AG09309 (cell line): ENCODE results near the gene PLEKHH1.

Experiments
- DNase-seq: peaks from one replicate; pipeline ENCODE4 v3.0.0-alpha.2; 2010; ENCODE audit warnings: low read depth
- H3K4me3 ChIP-seq: 2 replicates; pipeline ENCODE4 v1.5.1; 2011; ENCODE audit warnings: mild to moderate bottlenecking, low read depth, low read length, moderate library complexity; ENCODE audit not compliant: control insufficient read depth
- CTCF ChIP-seq: IDR thresholded peaks from 2 replicates; pipeline ENCODE4 v1.5.1; 2011; ENCODE audit warnings: mild to moderate bottlenecking, low read depth, low read length, inconsistent platforms; ENCODE audit not compliant: insufficient read depth, control insufficient read depth; ENCODE audit errors: missing control alignments

PLEKHH1 gene

GRCh38 chr14:67510121-67510520, 23.0 kb upstream of the PLEKHH1 start:
- no peak for DNase-seq
- no peak for TF ChIP-seq CTCF
- H3K4me3 ChIP-seq = no peak overlapping the region

- TF ChIP-seq CTCF = no peak
- no peak overlapping the region for H3K4me3 ChIP-seq
- no peak for DNase-seq
Observed at GRCh38 chr14:67510836-67511235, 22.3 kb upstream of the PLEKHH1 start.

- no peak for DNase-seq
- TF ChIP-seq CTCF = no peak
Observed at GRCh38 chr14:67512463-67513310, 20.4 kb upstream of the PLEKHH1 start.

GRCh38 chr14:67513631-67514108, 19.4 kb upstream of the PLEKHH1 start:
- H3K4me3 ChIP-seq = no peak overlapping the region
- DNase-seq = no peak
- no peak for TF ChIP-seq CTCF

More at GRCh38 chr14:67512463-67513310, 20.4 kb upstream of the PLEKHH1 start:
- H3K4me3 ChIP-seq = no peak overlapping the region

- DNase-seq = no peak
- H3K4me3 ChIP-seq = peak overlapping the region; percentile 65
- no peak for TF ChIP-seq CTCF
Observed at GRCh38 chr14:67514203-67514607, 18.9 kb upstream of the PLEKHH1 start.

GRCh38 chr14:67514650-67515385, 18.3 kb upstream of the PLEKHH1 start:
- DNase-seq = no peak
- TF ChIP-seq CTCF = no peak
- H3K4me3 ChIP-seq = peak overlapping the region; percentile 65
